ENCODE measurements around the gene SIX3. TPM values are rescaled to one million over a fixed set of nuclear protein-coding genes. Genes with fewer than 3 reads are reported as not detected.
A peak's percentile ranks its signal among the peaks of the same experiment; 100 is the strongest.

The SIX3 gene
- not detected in 2 replicates for total RNA-seq (2014; rRNA removed; shearing (Covaris generic))

DNA sequence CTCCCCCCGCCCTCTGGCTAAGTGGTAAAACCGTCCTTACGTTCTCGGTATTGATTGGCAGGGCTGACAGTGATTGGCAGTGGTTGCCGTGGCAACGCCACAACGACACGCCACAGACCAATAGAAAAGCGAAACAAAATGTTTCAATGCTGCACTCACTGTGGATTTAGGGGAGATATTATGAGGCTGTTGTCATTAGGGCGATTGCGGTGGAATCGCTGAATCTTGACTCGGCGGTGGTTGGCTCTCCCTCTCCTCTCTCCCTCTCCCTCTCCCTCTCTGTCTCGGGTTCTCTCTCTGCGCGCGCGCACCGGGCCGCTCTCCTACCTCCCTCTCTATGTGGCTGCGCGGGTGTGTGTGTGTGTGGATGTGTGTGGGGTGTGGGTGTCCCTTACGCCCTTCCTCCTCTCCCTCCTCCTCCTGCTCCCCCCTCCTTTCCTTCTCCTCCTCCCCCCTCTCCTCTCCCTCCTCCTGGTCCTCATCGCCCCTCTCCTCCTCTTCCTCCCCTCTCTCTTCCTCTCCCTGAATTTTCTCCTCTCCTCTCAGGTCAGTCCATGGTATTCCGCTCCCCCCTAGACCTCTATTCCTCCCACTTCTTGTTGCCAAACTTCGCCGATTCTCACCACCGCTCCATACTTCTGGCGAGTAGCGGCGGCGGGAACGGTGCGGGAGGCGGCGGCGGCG lies at the start of gene SIX3:
Gene SIX3, plus strand, starts transcription at position 152 of the 684 bp plus-strand sequence. Its CDS starts 403 bp downstream, at position 555.
- Histone ChIP-seq H3K27ac (no peak within 1 kb of the TSS), H3K36me3 (no peaks in the 10 kb centered on the region), H3K9me3 (replicated peaks) (no peaks in the 10 kb centered on the region), H3K4me3 (peak within 1 kb of the TSS; percentile 31), H3K4me1 (replicated peaks) (peaks cover 19% of the 10 kb centered on the region), H3K27me3 (replicated peaks) (peaks cover 38% of the 10 kb centered on the region)
- DNase-seq (ENCODE audit: low read depth in 1 of 2, low spot score in 2 of 2) = no peak

DNA sequence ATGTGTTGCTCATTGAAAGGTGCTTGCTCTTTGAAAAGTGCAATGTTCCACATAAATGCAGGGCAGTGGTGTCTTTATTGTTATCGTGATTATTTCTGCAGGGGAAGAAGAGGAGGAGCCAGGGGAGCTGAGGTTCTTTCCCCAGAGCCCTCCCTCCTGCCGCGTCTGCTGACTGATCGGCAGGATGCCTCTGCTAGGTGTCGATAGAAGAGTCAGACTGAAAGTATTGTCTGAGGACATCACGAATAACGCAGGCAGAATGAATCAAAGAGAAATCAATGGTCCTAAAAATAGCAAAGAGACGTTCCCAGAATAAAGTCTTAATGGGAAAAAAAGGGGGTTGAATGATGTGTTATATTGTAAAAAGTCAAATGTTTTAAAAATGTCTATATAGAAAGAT lies 47.4 kb upstream of the SIX3 start:
- no peak for DNase-seq (ENCODE audit: low read depth in 1 of 2, low spot score in 2 of 2)
- H3K4me1 ChIP-seq (replicated peaks) = no peaks in the 10 kb centered on the region
- H3K9me3 ChIP-seq (replicated peaks) = peaks cover 3% of the 10 kb centered on the region; the same call in 1 of the 2 replicates
- H3K4me3 ChIP-seq = no peak overlapping the region
- H3K27me3 ChIP-seq (replicated peaks) = peaks cover 2% of the 10 kb centered on the region; the same call in 1 of the 2 replicates
- H3K27ac ChIP-seq = no peak overlapping the region
- H3K36me3 ChIP-seq = no peaks in the 10 kb centered on the region

DNA sequence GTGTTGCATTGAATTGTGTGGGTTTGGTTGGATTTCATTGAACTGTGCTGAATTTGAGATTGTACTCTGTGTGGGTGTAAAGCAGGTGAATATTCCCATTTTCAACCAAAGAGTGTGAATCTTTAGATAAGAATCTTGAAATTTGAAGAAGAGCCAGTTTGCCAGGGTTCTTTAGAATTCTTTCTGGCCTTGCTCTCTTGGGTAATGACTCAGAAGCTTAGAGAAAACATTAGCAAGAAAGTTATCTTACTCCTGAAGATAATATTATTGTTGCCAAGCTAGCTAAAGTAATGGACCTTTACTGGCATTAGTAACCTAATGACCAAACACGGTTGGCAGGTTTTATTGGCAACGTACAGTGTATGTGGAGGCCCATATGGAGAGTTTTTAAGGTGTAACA lies 46.4 kb upstream of the SIX3 start:
- Histone ChIP-seq H3K4me1 (replicated peaks) (no peaks in the 10 kb centered on the region), H3K27ac (no peak overlapping the region), H3K36me3 (no peaks in the 10 kb centered on the region), H3K27me3 (replicated peaks) (peaks cover 6% of the 10 kb centered on the region; the same call in 1 of the 2 replicates), H3K9me3 (replicated peaks) (peaks cover 3% of the 10 kb centered on the region; the same call in 1 of the 2 replicates), H3K4me3 (no peak overlapping the region)
- no peak for DNase-seq (ENCODE audit: low read depth in 1 of 2, low spot score in 2 of 2)

DNA sequence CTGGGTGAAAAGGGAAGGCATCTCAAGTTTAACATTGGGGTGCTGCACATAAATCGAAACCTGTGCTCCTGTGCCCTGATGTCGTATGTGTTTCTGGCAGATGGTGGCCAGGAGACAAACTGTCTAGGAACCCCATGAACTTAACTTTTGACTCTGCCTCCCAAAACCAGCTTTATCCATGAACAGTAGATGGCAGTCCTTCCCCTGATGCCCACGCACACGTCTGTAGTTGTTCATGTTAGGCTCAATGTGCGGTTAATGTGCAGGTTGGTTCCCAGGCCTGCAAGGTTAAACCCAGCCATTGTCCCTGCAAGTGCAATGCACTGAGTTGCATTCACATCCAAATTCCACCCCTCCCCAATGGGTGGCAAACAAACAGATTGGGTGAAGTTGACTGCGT lies 44.1 kb upstream of the SIX3 start:
- no peak for DNase-seq (ENCODE audit: low read depth in 1 of 2, low spot score in 2 of 2)
- H3K4me1 ChIP-seq (replicated peaks) = no peaks in the 10 kb centered on the region
- H3K27me3 ChIP-seq (replicated peaks) = peaks cover 18% of the 10 kb centered on the region; the same call in 1 of the 2 replicates
- H3K36me3 ChIP-seq = no peaks in the 10 kb centered on the region
- H3K27ac ChIP-seq = no peak overlapping the region
- H3K9me3 ChIP-seq (replicated peaks) = no peaks in the 10 kb centered on the region
- H3K4me3 ChIP-seq = no peak overlapping the region

DNA sequence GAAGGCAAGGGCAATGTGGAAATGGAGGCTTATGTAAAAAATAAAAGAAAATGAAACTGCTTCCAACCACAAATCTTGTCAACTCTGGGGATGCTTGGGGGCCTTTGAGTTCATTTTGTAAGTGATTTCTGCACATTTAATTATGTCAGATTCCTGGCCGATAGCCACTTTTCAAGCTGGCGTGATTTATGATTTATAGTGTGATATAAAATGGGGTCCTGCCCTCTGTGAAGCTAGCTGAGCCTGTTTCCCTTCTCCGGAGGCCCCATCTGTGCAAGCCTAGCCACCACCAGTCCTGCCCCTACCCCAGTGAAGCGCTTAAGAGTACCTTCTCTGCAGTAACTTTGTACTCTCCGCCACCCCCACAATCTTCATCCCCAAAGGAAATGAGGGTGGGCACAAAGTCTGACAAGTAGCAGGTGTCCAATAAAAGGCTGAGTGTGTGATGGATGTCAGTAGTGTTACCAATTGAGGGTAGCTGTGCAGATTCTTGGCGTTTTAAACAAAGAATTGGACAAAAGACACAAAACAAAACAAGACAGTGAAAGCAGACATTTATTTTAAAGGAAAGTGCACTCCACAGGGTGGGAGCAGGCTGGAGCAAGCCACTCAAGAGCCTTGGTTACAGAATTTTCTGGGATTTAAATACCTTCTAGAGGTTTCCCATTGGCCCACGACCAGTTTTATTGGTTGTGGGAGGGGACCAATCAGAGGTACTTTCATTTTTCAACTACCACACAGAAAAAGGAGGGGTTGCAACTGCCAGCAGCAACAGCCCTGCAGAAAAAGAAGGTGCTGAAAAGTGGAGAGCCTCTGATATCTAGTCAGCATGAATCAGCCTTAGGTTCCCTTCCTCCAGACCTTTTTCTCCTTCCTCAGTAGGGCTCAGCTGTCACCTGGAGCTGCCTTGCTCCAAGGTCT lies 39.0 kb upstream of the SIX3 start:
- Histone ChIP-seq H3K36me3 (no peaks in the 10 kb centered on the region), H3K4me1 (replicated peaks) (no peaks in the 10 kb centered on the region), H3K27me3 (replicated peaks) (peaks cover 18% of the 10 kb centered on the region; the same call in 1 of the 2 replicates), H3K4me3 (no peak overlapping the region), H3K27ac (no peak overlapping the region), H3K9me3 (replicated peaks) (no peaks in the 10 kb centered on the region)
- DNase-seq (ENCODE audit: low read depth in 1 of 2, low spot score in 2 of 2) = no peak

DNA sequence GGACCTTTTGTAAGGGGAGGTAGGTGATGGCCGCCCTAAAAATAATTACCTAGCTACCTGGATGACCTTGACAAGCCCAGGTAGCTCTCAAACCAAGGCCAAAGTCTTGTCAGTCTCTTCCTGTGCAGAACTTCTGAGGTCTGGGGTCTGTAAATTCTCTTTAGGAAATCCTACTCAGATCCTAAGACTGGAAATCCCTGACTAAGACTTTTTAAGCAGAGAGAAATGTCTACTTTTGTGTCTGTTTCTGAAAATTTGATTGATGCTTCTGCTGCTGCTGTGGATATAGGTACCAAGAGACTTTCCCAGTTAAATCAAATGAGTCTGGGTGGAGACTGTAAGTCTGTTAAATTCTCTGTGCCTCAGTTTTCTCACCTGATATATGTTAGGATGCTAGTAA lies 36.9 kb upstream of the SIX3 start:
- no peaks in the 10 kb centered on the region for H3K36me3 ChIP-seq
- no peak overlapping the region for H3K4me3 ChIP-seq
- peaks cover 15% of the 10 kb centered on the region; the same call in 1 of the 2 replicates for H3K27me3 ChIP-seq (replicated peaks)
- no peak for DNase-seq (ENCODE audit: low read depth in 1 of 2, low spot score in 2 of 2)
- H3K27ac ChIP-seq = no peak overlapping the region
- H3K4me1 ChIP-seq (replicated peaks) = no peaks in the 10 kb centered on the region
- H3K9me3 ChIP-seq (replicated peaks) = no peaks in the 10 kb centered on the region

- DNase-seq (ENCODE audit: low read depth in 1 of 2, low spot score in 2 of 2) = no peak
- Histone ChIP-seq H3K27ac (no peak overlapping the region), H3K27me3 (replicated peaks) (no peaks in the 10 kb centered on the region), H3K4me3 (no peak overlapping the region), H3K36me3 (no peaks in the 10 kb centered on the region), H3K9me3 (replicated peaks) (peaks cover 4% of the 10 kb centered on the region), H3K4me1 (replicated peaks) (no peaks in the 10 kb centered on the region)
Observed at GRCh38 chr2:44906972-44907371, 34.5 kb upstream of the SIX3 start.

GRCh38 chr2:44909831-44910230 lies 31.7 kb upstream of the SIX3 start:
- peaks cover 4% of the 10 kb centered on the region for H3K9me3 ChIP-seq (replicated peaks)
- no peaks in the 10 kb centered on the region for H3K4me1 ChIP-seq (replicated peaks)
- no peak overlapping the region for H3K4me3 ChIP-seq
- no peaks in the 10 kb centered on the region for H3K36me3 ChIP-seq
- no peaks in the 10 kb centered on the region for H3K27me3 ChIP-seq (replicated peaks)
- no peak for DNase-seq (ENCODE audit: low read depth in 1 of 2, low spot score in 2 of 2)
- no peak overlapping the region for H3K27ac ChIP-seq

- no peak overlapping the region for H3K4me3 ChIP-seq
- no peak for DNase-seq (ENCODE audit: low read depth in 1 of 2, low spot score in 2 of 2)
Observed at GRCh38 chr2:44912660-44913059, 28.8 kb upstream of the SIX3 start.

DNA sequence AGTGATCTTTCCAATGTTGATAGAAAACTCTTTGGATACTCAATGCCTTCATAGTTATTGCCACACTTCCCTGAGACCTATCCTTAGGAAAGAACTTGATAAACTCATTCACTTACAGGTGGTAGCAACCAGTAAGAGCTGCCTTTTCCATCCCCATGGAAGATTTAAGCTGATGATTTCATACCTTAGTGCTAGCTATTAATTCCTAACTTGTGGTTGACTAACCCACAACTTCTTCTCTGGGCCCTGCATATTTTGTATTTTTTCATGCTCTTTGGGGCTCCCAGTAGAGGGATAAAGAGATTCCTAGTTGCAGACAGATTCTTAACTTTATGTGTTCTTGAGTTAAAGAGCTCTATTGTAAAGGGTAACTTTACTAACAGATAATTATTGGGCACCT lies 25.2 kb upstream of the SIX3 start:
- Histone ChIP-seq H3K4me3 (no peak overlapping the region), H3K36me3 (no peaks in the 10 kb centered on the region), H3K27me3 (replicated peaks) (no peaks in the 10 kb centered on the region), H3K9me3 (replicated peaks) (peaks cover under 1% of the 10 kb centered on the region), H3K4me1 (replicated peaks) (peaks cover 22% of the 10 kb centered on the region), H3K27ac (no peak overlapping the region)
- DNase-seq (ENCODE audit: low read depth in 1 of 2, low spot score in 2 of 2) = no peak

More at GRCh38 chr2:44912660-44913059, 28.8 kb upstream of the SIX3 start:
- Histone ChIP-seq H3K4me1 (replicated peaks) (peaks cover 3% of the 10 kb centered on the region), H3K27ac (no peak overlapping the region), H3K9me3 (replicated peaks) (peaks cover 4% of the 10 kb centered on the region), H3K36me3 (no peaks in the 10 kb centered on the region), H3K27me3 (replicated peaks) (no peaks in the 10 kb centered on the region)

- DNase-seq (ENCODE audit: low read depth in 1 of 2, low spot score in 2 of 2) = peak; percentile 74 to 79
- Histone ChIP-seq H3K9me3 (replicated peaks) (no peaks in the 10 kb centered on the region), H3K4me1 (replicated peaks) (peaks cover 22% of the 10 kb centered on the region), H3K4me3 (no peak overlapping the region), H3K36me3 (no peaks in the 10 kb centered on the region), H3K27me3 (replicated peaks) (no peaks in the 10 kb centered on the region), H3K27ac (peak overlapping the region; percentile 59)
Observed at GRCh38 chr2:44918095-44918775, 23.3 kb upstream of the SIX3 start.

DNA sequence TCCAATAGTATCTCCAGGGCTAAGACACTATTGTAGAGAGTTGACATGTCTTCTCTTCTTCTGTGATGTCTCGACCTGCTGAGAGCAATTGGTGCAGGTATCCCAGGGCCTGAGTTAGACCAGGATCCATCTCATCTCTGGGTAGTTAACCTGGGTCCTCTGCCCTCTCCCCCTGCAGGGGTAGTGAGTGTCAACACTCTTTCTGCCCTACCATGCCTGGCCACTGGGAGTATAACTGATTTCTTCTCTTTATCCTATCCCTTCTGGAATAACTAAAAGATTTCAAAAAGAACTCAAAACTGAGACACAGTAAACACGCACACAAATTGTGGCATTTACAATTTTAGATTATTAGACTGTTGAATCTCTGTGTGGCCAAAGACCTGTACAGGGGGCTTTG lies 20.8 kb upstream of the SIX3 start:
- H3K27ac ChIP-seq = no peak overlapping the region
- peaks cover 35% of the 10 kb centered on the region for H3K4me1 ChIP-seq (replicated peaks)
- no peaks in the 10 kb centered on the region for H3K36me3 ChIP-seq
- H3K27me3 ChIP-seq (replicated peaks) = no peaks in the 10 kb centered on the region; the same call in 1 of the 2 replicates
- no peaks in the 10 kb centered on the region for H3K9me3 ChIP-seq (replicated peaks)
- DNase-seq (ENCODE audit: low read depth in 1 of 2, low spot score in 2 of 2) = no peak
- no peak overlapping the region for H3K4me3 ChIP-seq

DNA sequence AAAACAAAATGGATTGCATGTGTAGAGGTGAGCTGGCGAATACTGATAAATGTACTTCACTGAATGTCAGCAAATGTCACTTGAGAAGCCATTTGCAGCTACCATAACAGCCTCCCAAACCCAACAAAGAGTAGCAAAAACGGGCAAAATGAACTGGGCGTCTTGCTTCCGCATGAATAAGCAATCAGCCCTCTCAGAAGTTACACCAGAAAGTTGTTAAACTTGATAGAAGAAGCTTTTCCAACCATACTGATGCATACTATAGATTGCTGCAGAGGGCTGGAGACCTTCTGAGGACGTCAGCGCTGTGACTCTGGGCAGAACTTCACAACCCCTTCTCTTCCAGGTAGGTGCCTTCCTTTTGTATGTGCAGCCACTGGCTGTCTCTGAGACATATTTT lies 18.7 kb upstream of the SIX3 start:
- no peak for DNase-seq (ENCODE audit: low read depth in 1 of 2, low spot score in 2 of 2)
- Histone ChIP-seq H3K27me3 (replicated peaks) (no peaks in the 10 kb centered on the region; the same call in 1 of the 2 replicates), H3K27ac (no peak overlapping the region), H3K36me3 (no peaks in the 10 kb centered on the region), H3K4me3 (no peak overlapping the region), H3K9me3 (replicated peaks) (no peaks in the 10 kb centered on the region), H3K4me1 (replicated peaks) (peaks cover 31% of the 10 kb centered on the region)
